Calu3 (cell line): ENCODE measurements around the gene EYA4. TPM values are rescaled to one million over a fixed set of nuclear protein-coding genes. Genes with fewer than 3 reads are reported as not detected.

Experiments used
- BruUV-seq: library from RNA; stranded (reverse); fragments of 400-500 nt; replicated peaks from 2 replicates; lab custom pipeline; 2021; lab: Mats Ljungman, UMichigan
- CTCF ChIA-PET: fragments of 300-600 bp; sonication (Branson Sonifier 250); formaldehyde crosslinking; loops from one replicate; lab custom pipeline; 2022; ENCODE audit warnings: antibody characterized with exemption; lab: Charles Lee
- DNase-seq: peaks from one replicate; pipeline ENCODE4 v3.0.0; 2022
- H3K27ac Mint-ChIP-seq: one replicate; pipeline ENCODE4 v1.8.0; 2022; ENCODE audit warnings: mixed read lengths; ENCODE audit not compliant: unreplicated experiment
- H3K27me3 Mint-ChIP-seq: one replicate; pipeline ENCODE4 v1.8.0; 2022; ENCODE audit warnings: mixed read lengths; ENCODE audit not compliant: unreplicated experiment
- H3K36me3 Mint-ChIP-seq: one replicate; pipeline ENCODE4 v1.8.0; 2022; ENCODE audit warnings: mild to moderate bottlenecking, moderate library complexity, mixed read lengths; ENCODE audit not compliant: insufficient read depth, unreplicated experiment
- H3K4me1 Mint-ChIP-seq: one replicate; pipeline ENCODE4 v1.8.0; 2022; ENCODE audit warnings: mild to moderate bottlenecking, low read depth, mixed read lengths; ENCODE audit not compliant: unreplicated experiment
- H3K4me3 Mint-ChIP-seq: one replicate; pipeline ENCODE4 v1.8.0; 2022; ENCODE audit warnings: mild to moderate bottlenecking, low read depth, moderate library complexity, mixed read lengths; ENCODE audit not compliant: unreplicated experiment
- H3K9me3 Mint-ChIP-seq: one replicate; pipeline ENCODE4 v1.8.0; 2022; ENCODE audit warnings: low read depth, mixed read lengths; ENCODE audit not compliant: unreplicated experiment
- intact Hi-C: fragments of 100-400 bp; cut with micrococcal nuclease; formaldehyde crosslinking; loops from one replicate; pipeline ENCODE4 v1.10.0; 2022; ENCODE audit not compliant: unreplicated experiment
- total RNA-seq: library from RNA; stranded (reverse); gene quantifications from 2 replicates; pipeline ENCODE4 v1.2.3, GENCODE V29; 2022
- TF ChIP-seq, protein P1 (sequence below): fragments of 200-600 bp; IDR thresholded peaks from one replicate; pipeline ENCODE4 v1.8.0; 2022; ENCODE audit warnings: antibody characterized with exemption; ENCODE audit not compliant: unreplicated experiment

The EYA4 gene
- total RNA-seq, 1 experiment from 2014 or later, result 55.1 TPM

DNA sequence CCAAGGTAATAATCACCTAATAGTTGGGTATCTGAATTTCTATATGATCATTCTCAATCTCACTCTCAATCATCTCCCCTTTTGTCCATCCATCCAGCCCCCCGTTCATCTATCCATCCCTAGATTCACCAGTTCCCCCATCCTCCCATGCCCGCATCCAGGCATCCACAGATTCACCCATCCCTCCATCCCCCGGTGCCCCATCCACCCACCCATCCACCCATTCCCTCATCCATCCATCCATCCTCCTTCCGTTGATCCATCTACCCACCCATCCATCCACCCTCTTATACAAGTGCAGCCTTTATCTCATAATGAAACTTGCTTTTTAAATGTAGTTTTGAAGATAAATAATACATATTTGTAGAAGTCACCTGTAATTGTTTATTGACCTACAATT is 76.5 kb downstream of the EYA4 start:
- Mint-ChIP-seq H3K27me3 (no peaks in the 10 kb centered on the region), H3K36me3 (peaks cover 4% of the 10 kb centered on the region), H3K4me1 (peaks cover 4% of the 10 kb centered on the region), H3K9me3 (no peaks in the 10 kb centered on the region), H3K4me3 (no peak overlapping the region), H3K27ac (no peak overlapping the region)
- CTCF ChIA-PET, result no interaction called here
- intact Hi-C loops, result no loop called here
- TF ChIP-seq, protein P1, sequence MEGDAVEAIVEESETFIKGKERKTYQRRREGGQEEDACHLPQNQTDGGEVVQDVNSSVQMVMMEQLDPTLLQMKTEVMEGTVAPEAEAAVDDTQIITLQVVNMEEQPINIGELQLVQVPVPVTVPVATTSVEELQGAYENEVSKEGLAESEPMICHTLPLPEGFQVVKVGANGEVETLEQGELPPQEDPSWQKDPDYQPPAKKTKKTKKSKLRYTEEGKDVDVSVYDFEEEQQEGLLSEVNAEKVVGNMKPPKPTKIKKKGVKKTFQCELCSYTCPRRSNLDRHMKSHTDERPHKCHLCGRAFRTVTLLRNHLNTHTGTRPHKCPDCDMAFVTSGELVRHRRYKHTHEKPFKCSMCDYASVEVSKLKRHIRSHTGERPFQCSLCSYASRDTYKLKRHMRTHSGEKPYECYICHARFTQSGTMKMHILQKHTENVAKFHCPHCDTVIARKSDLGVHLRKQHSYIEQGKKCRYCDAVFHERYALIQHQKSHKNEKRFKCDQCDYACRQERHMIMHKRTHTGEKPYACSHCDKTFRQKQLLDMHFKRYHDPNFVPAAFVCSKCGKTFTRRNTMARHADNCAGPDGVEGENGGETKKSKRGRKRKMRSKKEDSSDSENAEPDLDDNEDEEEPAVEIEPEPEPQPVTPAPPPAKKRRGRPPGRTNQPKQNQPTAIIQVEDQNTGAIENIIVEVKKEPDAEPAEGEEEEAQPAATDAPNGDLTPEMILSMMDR, result no peak
- BruUV-seq, result no TSS peak
- DNase-seq, result no peak

DNA sequence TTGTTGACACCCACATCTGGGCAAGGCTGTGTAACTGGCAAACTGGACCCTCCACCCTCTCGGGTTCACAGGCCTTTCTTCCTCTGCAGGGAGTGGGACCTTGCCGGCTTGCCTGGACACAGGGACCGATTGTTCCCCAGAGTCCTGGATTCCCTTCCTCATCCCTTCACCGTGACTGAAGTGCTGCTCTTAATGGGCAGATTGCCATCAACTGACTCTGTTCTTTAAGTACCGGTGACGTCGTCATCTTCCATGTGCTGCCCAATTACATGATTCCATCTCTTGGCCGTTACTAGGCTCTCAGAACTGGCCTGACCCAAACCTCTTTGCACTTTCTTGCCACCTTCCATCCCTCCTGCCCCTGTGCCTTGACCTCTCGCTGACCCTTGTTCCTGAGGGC is 85.4 kb downstream of the EYA4 start:
- intact Hi-C loops, result no loop called here
- no peaks in the 10 kb centered on the region for H3K9me3 Mint-ChIP-seq
- no peak for DNase-seq
- TF ChIP-seq, protein P1, result no peak
- BruUV-seq, result no TSS peak
- H3K27ac Mint-ChIP-seq, result no peak overlapping the region
- H3K36me3 Mint-ChIP-seq, result peaks cover 5% of the 10 kb centered on the region
- H3K27me3 Mint-ChIP-seq, result no peaks in the 10 kb centered on the region
- no peak overlapping the region for H3K4me3 Mint-ChIP-seq
- H3K4me1 Mint-ChIP-seq, result peaks cover 9% of the 10 kb centered on the region
- CTCF ChIA-PET, result no interaction called here

DNA sequence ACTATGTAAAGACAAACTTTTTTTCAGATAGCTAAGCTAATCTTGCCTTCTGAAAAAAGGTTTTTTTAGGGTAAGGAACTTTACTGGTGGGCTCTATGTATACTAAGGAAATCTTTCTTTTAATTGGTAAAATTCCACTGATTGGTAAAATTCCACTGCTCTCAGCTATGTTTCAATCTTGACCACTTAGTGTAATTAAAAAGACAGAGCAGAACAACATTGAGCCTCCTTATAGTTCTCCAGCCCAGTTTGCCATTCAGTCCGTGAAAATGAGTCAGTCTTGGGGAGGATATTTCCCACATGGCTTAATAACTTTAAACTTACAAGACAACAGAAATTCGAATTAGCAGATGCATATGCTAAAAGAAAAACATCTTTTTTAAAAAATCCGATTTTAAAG is 92.7 kb downstream of the EYA4 start:
- CTCF ChIA-PET, result no interaction called here
- Mint-ChIP-seq H3K27ac (no peak overlapping the region), H3K4me3 (no peak overlapping the region), H3K36me3 (no peaks in the 10 kb centered on the region), H3K9me3 (no peaks in the 10 kb centered on the region), H3K27me3 (no peaks in the 10 kb centered on the region), H3K4me1 (peaks cover 33% of the 10 kb centered on the region)
- intact Hi-C loops, result no loop called here
- BruUV-seq, result no TSS peak
- no peak for DNase-seq
- TF ChIP-seq, protein P1, result no peak

DNA sequence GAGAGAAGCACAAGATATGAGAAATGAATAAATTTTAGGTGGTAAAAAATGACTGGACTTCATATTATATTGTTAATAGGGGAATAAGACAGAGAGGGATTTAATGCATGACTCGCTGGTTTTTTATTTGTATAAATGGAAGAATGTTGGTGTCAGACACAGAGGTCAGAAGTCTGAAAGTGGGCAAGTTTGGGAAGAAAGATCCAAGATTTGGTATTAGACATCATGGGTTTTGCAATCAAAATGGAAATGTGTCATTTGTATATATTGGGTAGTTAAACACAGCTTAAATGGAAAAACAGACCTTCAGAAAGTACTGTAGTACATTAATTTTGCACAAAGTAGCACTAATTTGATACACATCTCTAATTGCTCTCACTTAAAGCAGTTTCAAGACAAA is 96.2 kb downstream of the EYA4 start:
- H3K4me1 Mint-ChIP-seq, result peaks cover 24% of the 10 kb centered on the region

More for the DNA sequence above, 96.2 kb downstream of the EYA4 start:
- no peak overlapping the region for H3K4me3 Mint-ChIP-seq
- TF ChIP-seq, protein P1, result no peak
- CTCF ChIA-PET, result no interaction called here
- no TSS peak for BruUV-seq
- DNase-seq, result no peak
- H3K27ac Mint-ChIP-seq, result no peak overlapping the region
- intact Hi-C loops, result no loop called here
- H3K36me3 Mint-ChIP-seq, result no peaks in the 10 kb centered on the region
- no peaks in the 10 kb centered on the region for H3K27me3 Mint-ChIP-seq
- H3K9me3 Mint-ChIP-seq, result no peaks in the 10 kb centered on the region
